GM18858 (cell line): ENCODE data around the gene INAFM2.
A peak's percentile ranks its signal among the peaks of the same experiment; 100 is the strongest.

Source experiments
- ATAC-seq: cut with Tn5 transposase; IDR thresholded peaks from one replicate; pipeline ENCODE4 v1.9.1; 2021; ENCODE audit not compliant: unreplicated experiment

INAFM2 gene

DNA sequence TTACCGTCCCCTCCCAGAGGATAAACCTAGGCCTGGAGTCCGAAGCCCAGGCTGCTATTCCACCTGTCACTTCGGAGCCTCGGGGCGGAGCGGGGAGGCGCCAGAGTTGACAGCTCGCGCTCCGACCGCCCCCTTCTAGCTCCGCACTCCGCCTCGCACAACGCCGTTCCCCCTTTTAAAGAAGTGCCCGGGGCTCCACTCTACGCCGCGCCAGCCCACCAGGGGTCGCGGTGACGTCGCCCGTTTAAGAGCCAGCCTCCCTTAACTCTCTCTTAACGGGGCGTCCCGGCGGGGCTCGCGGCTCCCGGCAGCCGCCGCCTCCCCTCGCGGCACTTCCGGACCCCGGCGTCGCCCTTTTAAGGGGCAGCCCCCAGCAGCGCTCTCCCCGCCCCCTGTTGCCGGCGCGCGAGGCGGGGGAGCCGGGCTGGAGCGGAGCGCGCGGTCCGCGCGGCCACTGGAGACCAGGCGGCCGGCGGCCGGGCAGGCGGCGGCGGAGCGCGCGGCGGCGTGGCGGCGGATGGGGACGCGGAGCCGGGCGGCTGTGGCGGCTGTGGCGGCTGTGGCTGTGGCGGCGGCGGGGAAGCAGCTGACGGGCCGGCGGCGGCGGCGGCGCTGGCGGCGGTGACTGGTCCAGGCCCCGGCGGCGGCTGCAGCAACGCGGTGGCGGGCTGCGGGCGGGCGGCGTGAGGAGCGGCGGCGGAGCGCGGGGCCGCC lies at the start of gene INAFM2:
INAFM2 (plus strand) TSS at position 454 of the 714 bp plus-strand sequence. CDS start 364 bp downstream, outside the sequence.
- ATAC-seq = peak; percentile 84

DNA sequence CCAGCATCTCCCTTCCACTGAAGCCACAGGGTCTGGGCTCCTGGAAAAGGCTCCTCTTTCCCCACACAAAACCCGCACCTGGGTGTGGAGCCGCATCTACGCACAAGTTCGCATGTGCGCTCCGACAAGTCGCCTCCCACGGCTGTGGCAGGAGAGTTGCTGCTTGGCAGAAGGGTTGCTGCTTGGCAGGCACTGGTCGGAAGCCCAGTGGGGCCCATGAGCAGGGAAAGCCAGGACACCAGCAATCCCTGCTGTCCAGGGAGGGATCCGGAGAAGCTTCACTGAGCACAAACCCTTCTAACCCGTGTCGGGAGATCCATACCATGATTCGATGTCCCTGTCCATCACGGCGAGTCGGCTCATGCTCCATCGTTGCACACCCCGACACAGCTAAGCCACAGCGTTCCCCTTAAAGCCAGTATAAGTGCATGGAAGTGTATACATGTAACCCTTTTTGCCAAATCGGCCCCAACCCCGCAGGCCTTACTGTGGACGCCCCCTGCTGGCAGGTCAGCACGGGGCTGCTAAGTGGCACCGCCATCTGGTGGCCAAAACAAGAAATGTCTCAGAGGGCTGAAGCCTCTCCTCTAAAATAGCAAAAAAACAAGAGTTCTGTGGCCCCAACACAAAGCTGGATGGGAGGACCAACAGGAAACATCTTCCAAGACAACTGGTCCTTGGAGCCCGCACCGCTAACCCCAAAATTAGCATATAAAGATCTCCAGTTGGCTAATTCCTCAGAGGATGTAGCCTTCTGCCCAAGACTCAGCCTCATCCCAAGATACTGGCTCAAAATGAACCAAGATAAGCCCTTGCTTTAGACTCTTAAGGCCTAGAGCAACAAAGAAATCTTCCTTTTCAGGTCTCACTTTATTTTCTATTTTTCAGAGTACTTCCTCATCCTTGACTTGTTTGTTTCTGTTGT lies 48.9 kb upstream of the INAFM2 start:
- no peak for ATAC-seq

DNA sequence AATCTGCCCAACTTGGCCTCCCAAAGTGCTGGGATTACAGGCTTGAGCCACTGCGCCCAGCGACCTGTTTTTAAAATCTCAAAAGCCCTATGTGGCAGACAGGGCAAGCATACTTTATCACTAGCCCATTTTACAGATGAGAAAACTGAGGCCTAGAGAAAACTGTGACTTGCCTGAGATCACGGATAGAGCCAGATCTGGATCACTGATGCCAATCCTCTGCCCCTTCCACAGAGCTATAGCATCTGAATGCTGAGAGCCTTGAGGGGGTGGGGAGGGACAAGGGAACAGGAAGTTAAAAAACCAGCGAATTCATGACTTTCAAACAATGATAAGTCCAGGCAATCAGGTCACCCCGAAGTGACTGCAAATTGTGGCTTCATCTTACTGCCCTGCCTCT lies 48.0 kb upstream of the INAFM2 start:
- no peak for ATAC-seq

DNA sequence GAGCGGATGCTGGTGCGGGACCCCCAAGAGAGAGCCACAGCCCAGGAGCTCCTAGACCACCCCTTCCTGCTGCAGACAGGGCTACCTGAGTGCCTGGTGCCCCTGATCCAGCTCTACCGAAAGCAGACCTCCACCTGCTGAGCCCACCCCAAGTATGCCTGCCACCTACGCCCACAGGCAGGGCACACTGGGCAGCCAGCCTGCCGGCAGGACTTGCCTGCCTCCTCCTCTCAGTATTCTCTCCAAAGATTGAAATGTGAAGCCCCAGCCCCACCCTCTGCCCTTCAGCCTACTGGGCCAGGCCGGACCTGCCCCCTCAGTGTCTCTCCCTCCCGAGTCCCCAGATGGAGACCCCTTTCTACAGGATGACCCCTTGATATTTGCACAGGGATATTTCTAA lies 47.5 kb upstream of the INAFM2 start:
- no peak for ATAC-seq

DNA sequence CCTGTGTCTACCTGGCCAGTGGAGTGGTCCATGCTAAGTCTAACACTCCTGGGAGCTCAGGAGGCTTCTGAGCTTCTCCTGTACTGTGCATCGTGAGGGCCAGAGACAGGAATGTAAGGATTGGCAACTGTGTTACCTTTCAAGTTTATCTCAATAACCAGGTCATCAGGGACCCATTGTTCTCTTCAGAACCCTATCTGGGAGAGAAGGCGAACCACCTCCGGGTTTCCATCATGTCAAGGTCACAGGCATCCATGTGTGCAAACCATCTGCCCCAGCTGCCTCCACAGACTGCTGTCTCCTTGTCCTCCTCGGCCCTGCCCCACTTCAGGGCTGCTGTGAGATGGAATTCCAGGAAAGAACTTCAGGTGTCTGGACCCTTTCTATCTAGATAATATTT lies 46.6 kb upstream of the INAFM2 start:
- ATAC-seq = no peak

DNA sequence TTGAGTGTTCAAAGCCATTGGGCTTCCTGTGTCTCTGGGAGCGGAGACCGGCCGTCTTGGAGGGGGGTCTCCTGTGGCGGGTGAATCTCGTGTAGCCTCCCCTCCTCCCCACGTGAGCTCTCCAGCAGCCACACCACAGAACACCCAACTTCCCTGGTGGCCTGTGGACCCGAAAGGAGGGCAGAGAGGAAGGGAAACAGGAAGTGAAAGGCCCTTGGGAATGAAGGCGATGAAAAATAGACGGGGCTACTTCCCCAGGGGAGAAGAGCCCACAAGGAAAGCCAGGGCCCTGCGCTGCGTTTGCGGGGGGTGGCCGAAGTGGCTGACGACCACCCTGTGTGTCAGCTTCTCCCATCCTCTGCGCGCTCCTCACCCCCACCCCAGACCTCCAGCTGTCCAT lies 46.0 kb upstream of the INAFM2 start:
- ATAC-seq = no peak

DNA sequence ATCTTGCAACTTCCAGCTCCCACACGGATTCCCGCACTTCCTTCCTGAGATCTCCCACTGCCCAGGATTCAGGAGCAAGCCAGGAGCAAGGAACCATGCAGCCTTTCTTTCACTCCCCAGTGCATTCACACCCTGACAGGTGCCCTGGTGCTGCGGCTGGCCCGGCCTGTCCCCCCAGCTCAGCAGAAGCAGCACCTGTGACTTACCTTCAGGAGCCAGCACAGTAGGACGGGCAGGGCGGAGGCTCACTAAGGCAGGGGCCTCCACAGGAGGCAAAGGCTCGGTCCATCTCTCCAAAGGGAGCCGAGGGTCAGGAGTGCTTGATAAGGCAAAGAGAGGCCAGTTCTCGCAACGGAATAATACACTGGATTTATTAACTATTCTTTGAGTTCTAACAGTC lies 45.5 kb upstream of the INAFM2 start:
- ATAC-seq = no peak

DNA sequence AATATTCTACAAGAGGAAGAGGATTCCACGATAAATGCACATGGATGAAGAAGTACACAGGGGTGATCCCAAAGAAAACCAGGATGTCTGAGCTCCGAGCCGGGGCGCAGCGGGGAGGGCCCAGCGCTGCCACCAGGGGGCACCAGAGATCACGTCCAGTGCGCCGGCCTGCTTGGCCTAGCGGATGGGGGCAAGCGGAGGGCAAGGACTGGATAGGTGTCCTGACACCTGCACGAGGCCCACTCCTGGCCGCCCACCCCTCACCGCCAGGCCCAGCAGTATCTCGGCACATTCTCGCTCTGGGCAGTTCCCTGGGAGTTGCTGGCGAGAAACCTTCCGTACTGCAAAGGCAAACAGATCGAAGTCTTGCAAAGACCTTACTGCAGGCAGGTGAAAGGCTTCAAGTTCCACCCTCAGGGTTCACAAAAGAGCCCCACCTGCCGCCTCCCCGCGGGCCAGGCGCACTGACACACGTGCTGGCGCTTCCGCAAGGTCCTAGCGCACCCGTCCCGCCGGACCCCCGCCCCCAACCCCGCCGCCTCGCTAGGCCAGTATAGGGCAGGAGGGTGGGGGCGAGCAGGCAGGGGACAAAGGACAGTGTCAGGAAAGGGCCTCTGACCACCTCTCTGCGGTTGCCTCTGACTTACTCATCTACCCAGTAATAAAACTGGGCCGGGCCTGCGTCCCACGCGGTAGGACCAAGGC lies 43.9 kb upstream of the INAFM2 start:
- no peak for ATAC-seq

DNA sequence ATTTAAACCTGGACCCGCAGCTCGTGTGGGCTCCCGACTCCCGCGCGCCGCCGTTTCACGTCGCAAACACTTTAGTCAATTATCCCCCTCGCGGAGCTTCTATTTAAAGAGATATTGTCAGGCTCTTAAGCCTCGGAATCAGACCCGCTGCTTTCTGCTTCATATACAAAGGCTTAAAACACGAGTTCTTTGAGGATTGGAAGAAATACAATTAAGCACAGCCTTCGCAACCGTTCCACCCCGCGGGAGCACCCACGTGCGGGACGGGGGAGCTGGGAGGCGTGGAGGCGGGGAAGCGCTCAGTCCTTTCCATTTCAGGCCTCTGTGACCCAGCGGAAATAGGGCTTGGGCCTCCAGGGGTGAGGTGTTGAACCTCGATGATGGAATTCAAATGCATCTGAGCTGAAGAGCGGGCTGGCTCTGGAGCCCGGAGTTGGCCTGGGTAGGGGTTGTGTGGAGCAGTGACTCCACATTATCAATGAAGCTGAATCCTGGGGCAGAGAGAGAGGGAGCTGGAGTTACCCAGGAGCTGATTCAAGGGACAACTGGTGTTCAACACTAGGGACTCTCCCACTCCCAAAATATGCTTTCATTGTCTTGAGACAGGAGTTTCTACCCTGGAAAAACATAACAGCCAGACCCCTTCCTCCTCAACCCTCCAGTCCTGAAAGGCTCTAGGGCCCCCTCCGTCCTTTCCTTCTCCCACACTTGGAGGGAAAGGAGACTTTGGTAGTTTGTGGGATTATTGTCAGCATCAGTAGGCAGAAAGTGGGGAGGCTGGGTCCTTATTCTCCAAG lies 43.0 kb upstream of the INAFM2 start:
- ATAC-seq = no peak

DNA sequence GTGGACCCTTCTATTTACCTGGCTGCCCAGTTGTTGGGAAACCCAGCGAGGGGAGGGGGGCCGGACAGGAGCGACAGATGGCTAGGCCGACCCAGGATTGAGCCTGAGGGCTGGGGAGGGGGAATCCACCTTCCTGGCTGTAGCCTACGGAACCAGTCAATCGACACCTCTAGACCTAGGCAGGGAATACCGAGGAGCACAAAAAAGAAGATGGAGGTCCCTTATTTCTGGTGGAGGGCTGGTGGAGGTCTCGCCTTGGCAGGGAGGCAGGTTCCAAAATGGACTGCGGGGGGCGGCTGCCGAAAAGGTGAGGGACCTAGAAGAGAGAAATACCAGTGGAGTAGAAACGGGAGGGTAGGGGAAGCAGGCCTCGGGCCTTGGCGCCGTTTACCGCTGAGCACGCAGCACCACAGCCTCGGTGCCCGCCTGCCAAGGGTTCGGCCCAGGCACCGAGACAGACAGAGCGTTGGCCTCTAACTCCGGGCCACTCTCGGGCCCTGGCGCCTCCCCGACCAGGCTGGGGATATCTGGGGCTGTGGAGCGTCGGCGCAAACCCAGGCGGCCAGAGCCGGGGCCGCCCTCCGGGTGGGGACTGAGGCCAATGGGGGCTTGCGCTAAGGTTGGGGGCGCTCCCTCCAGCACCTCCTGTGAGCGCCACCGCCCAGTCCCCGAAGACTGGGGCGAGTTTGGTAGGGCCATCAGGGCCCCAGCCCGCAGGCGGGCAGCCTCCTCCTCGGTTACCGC lies 42.3 kb upstream of the INAFM2 start:
- ATAC-seq = no peak

DNA sequence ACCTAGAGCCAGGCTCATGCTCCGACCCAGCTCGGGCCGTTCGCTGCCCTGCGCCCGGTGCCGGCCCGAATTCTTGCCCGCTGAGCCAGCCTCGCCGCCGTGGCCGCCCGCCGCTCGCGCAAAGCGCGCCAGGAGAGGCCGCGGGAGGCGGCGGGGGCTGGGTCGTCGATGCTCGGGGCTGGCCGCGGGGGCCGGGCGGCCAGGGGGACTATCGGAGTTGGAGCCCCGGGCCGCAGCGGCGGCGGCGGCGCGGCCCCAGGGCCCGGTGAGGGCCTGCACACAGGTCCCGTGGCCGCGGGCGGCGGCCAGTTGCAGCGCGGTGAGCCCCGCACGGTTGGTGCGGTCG lies 41.7 kb upstream of the INAFM2 start:
- no peak for ATAC-seq

DNA sequence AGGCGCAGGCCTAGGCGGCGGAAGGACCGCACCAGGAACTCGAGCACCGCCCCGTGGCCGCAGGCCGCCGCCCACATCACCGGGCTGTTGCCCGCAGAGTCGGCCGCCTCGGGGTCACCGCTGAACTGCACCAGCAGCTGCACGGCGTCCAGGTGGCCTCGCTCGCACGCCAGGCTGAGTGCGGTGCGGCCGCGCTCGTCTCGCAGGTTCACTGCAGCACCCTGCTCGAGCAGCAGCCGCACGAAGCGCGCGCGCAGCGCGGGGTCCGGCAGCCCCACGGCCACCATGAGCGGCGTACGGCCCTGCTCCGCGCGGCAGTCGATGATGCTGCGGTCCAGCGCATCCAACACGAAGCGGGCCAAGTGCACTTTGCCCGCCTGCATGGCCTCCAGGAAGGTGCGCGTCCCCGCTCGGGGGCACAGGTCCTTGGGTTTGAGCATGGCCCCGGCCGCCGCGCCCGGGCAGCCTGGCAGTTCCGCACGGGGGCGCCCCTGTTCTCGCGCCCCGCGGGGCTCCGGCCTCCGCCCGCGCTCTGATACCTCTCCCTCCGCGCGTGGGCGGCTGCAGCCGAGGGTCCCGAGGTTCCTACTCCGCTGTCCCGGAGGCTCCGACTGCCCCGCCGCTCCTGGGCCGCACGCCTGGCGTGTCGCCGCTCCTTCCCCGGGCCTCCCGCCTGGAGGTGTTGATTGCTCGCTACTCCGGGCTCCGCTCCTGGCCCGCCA lies 41.2 kb upstream of the INAFM2 start:
- no peak for ATAC-seq

DNA sequence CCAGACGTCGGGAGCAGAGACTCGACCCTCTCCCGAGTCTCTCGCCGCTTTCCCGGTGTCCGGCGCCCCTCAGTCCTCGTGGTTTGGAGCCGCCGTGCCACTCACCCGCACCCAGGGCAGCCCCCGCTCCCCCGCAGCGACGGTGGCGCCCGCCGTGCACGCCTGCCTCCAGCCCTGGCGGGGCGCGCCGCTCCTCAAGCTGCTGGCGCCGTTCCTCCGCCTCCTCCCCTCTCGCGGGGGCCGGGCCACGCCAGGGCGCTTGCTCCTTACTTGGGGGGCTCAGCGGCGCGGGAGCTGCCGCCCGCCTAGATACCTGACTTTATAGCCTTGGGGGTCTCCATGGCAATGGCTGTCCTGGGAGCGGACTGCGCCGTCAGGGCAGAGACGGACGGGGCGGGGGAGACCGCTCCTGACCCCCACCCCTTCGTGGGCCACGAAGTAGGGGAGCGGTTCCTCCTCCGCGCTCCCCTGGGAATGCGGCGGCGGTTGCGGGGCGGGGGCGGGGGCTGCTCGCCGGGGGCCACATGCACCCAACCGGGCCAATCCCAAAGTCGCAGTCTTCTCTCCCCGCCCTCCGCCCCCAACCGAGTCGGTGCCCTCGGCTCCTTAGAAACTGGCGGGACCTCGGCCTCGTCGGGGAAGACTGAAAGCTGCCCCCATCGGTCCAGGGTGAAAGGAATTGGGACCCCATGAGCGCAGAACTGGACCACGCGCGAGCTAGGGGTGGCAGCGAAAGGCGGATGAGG lies 40.5 kb upstream of the INAFM2 start, which contains the start of gene ANKRD63:
ANKRD63 (minus strand) TSS at position 196 of the 746 bp plus-strand sequence. CDS start 478 bp downstream, outside the sequence.
- no peak for ATAC-seq

DNA sequence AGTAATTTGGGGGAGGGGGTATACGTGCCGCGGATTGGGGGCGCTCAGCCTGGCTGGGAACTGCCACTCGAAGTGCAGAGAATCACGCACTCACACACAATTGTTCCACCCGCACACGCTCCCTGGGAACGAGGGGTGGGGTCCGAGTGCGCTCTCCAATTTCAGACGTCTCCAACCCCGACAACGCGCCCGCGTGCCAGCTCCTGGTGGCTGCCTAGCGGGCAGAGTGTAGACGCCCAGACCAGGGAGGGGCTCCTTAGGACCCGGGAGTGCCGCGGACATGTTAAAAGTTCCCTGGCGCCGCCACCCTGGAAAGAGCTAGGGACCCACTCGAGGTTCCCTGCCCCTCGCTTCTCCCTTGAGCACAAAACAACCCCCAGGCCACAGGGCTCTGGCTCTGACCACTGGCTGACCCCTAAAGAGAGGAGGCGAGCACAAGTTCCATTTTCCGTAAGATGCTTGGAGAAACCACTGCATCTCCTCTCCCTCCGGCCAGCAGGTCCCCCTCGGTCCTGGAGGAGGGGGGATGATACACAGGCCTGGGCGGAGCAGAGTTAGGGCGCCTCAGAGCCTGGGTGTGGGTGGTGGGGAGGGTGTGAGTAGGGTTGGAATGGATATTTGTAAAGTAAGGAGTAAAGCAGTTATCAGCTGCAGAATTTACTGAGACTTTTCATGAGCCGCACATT lies 39.7 kb upstream of the INAFM2 start:
- no peak for ATAC-seq

DNA sequence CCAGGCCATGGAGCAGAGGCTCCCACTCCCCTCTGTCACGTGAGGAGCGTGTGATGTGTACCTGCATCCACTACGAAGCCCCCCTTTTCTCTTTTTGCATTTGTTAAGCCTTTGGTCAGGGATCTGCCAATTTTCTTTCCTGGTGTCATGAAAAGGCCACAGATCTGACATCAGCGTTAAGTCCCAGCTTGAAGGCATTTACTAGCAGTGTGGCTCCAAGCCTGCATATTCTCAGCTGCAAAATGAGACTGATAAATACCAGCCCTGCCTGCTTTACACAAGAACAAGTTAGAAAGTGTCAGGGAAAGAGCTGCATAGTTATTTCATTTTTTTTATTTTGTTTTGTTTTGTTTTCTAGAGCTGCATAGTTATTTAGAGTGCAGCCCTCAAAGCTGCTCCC lies 38.3 kb upstream of the INAFM2 start:
- ATAC-seq = no peak

DNA sequence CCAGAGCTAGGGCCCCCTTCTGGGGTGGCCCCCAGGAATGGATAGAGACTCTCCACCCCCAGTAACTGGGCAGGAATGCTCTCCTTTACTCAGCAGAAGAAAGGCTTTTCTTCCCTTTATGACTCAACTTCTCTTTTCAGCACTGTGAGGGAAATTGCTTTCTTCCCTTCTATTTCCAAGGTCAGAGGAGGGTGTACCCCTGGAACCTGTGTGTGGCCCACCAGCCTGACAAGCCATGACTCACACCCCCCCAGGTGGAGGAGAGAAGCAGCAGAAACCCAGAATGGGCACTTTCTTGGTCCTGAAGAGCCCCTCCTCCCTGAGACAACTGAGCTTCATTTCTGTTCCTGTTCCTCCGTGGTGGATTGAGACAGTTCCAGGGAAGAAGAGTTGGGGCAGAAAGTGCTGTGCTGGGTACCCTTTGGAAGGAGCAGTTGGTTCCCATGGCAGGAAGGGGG lies 37.9 kb upstream of the INAFM2 start:
- ATAC-seq = no peak

DNA sequence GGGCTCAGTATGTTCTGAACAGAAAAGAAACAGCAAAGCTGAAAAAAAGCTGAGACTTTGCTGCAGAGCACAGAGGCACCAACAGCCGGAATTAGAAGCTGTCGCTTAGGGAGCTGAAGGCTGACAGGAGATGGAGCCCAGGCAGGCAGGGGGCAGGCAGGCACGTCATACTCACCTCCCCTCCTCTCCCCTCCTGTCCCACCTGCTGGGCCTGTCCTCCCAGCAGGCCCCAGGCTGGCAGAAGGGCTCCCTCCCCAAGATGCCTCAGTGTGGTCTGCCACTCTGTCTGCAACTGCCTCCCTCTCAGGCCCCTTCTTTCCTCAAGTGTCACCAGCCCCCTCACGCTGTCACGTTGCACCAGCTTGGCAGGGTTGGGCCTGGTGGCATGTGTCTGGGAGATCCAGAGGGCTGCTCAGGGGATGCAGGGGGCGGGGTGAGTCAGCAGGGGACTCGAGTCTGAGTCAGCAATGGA lies 37.4 kb upstream of the INAFM2 start:
- ATAC-seq = no peak

DNA sequence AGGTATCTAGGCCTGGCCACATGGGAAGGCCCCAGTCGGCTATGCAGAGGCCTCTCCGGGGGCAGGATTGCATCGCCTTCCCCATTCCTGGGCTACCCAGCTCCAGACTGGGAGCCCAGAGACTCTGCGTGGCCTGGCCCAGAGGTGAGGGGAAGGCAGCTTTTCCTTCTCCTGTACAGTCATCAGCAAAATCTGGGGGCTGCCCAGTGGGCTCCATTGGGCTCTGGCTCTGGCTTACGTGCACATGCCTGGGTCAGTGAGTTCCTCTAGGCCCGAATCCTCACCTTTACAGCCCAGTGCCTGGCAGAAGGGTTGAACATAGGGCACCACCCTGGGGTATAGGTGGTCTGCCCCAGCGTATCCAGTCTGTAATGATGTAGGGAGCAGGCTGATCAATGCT lies 36.7 kb upstream of the INAFM2 start:
- ATAC-seq = no peak
